Body of pancreas (tissue), 4 donors: ENCODE results near the gene PLEKHD1. TPM values are rescaled to one million over a fixed set of nuclear protein-coding genes. Genes with fewer than 3 reads are reported as not detected.
A peak's percentile ranks its signal among the peaks of the same experiment; 100 is the strongest.

ENCODE experiments used
- ATAC-seq: fragments of 150-250 bp; one replicate; pipeline ENCODE4 v1.9.1; 2016
- DNase-seq, 4 donors: peaks; one replicate each; pipeline ENCODE4 v3.0.0-alpha.2; 2019
- H3K27ac ChIP-seq, 4 donors: fragments of 200-600 bp; sonication (generic); 1 replicate in 3 of 4; 2 replicates in 1 of 4; pipeline versions ENCODE4 v1.5.1 to v1.6.1; 2016 to 2019; ENCODE audit warnings: mild to moderate bottlenecking in 1 of 4, mixed read lengths in 1 of 4, moderate library complexity in 1 of 4
- H3K27me3 ChIP-seq, 2 donors: fragments of 200-600 bp; sonication (generic); one replicate each; pipeline ENCODE4 v1.6.0; 2016; ENCODE audit warnings: mild to moderate bottlenecking in 1 of 2
- H3K36me3 ChIP-seq, 2 donors: fragments of 200-600 bp; sonication (generic); replicated peaks in 1 of 2; 2 replicates each; pipeline ENCODE4 v1.5.1; 2016; ENCODE audit warnings: low read depth in 2 of 2; ENCODE audit not compliant: insufficient read depth in 1 of 2
- H3K4me1 ChIP-seq: fragments of 200-600 bp; sonication (generic); one replicate; pipeline ENCODE4 v1.6.0; 2016
- H3K4me3 ChIP-seq, 2 donors: fragments of 200-600 bp; sonication (generic); 1 replicate in 1 of 2; 2 replicates in 1 of 2; pipeline ENCODE4 v1.5.1; 2016 to 2019
- H3K9me3 ChIP-seq, 3 donors: fragments of 200-600 bp; sonication (generic); 1 replicate in 2 of 3; 2 replicates in 1 of 3; pipeline ENCODE4 v1.5.1; 2016
- CTCF ChIP-seq, 7 experiments: fragments of 450-650 bp in 4 of 7; fragments of 200-600 bp in 3 of 7; sonication (generic) in 3 of 7; IDR thresholded peaks; one replicate each; pipeline ENCODE4 v1.5.1; 2016 to 2019; ENCODE audit warnings: antibody characterized with exemption in 7 of 7
- POLR2A ChIP-seq, 3 donors: fragments of 450-650 bp; IDR thresholded peaks; one replicate each; pipeline ENCODE4 v1.6.1; 2016; ENCODE audit warnings: antibody characterized with exemption in 3 of 3, mild to moderate bottlenecking in 2 of 3
- WGBS, 2 donors: methylation state at CpG; one replicate each; pipeline ENCODE4 v1.1.5; 2017; 5-methylcytosine and 5-hydroxymethylcytosine counted together
- intact Hi-C: fragments of 100-400 bp; cut with DNase I; formaldehyde crosslinking; loops from one replicate; pipeline ENCODE4 v1.15.1; 2023
- total RNA-seq, 2 donors: library from RNA; depleted of rRNA; stranded (reverse); fragments of >200 nt; gene quantifications; one replicate each; pipeline ENCODE4 v1.1.0, GENCODE V29; 2016

The PLEKHD1 gene
- total RNA-seq, 2 donors from 2014 or later = under 0.01 to 2.0 TPM

- Histone ChIP-seq H3K4me1 (no peaks in the 10 kb centered on the region), H3K36me3 (no peaks in the 10 kb centered on the region), H3K27me3 (no peaks in the 10 kb centered on the region), H3K9me3 (no peaks in the 10 kb centered on the region), H3K4me3 (no peak overlapping the region), H3K27ac (peak overlapping the region in 1 of 4 donors; percentile 16)
- TF ChIP-seq POLR2A (IDR thresholded peaks at IDR 0.05) (no peak), CTCF (IDR thresholded peaks at IDR 0.05) (no peak)
- intact Hi-C loops = no loop called here
- peak in 3 of 4 donors; percentile 26 to 54 (median 31) for DNase-seq
- peak; percentile 35 for ATAC-seq
- WGBS, 2 donors = 54 to 58% methylated on average over 6 of the region's 6 CpGs
These were observed 55.3 kb downstream of the PLEKHD1 start for GRCh38 chr14:69539631-69540410.

GRCh38 chr14:69540654-69541335 lies 56.3 kb downstream of the PLEKHD1 start:
- intact Hi-C loops = no loop called here
- Histone ChIP-seq H3K4me1 (no peaks in the 10 kb centered on the region), H3K27ac (peak overlapping the region in 1 of 4 donors; percentile 16), H3K36me3 (no peaks in the 10 kb centered on the region), H3K27me3 (no peaks in the 10 kb centered on the region), H3K9me3 (no peaks in the 10 kb centered on the region), H3K4me3 (no peak overlapping the region)
- no peak for DNase-seq
- WGBS, 2 donors = 61 to 73% methylated on average over 5 of the region's 5 CpGs
- TF ChIP-seq POLR2A (IDR thresholded peaks at IDR 0.05) = no peak
- no peak for TF ChIP-seq CTCF (IDR thresholded peaks at IDR 0.05)
- ATAC-seq = no peak

GRCh38 chr14:69542311-69542710 lies 57.8 kb downstream of the PLEKHD1 start:
- 39 to 62% methylated on average over 2 of the region's 2 CpGs for WGBS, 2 donors
- ATAC-seq = no peak

GRCh38 chr14:69543341-69544115 lies 59.0 kb downstream of the PLEKHD1 start:
- intact Hi-C loops = no loop called here
- no peak for TF ChIP-seq CTCF (IDR thresholded peaks at IDR 0.05)
- TF ChIP-seq POLR2A (IDR thresholded peaks at IDR 0.05) = no peak
- ATAC-seq (no peak), DNase-seq (peak in 2 of 4 donors; percentile 26 to 79)
- Histone ChIP-seq H3K36me3 (no peaks in the 10 kb centered on the region), H3K27me3 (no peaks in the 10 kb centered on the region), H3K9me3 (no peaks in the 10 kb centered on the region), H3K27ac (no peak overlapping the region), H3K4me1 (no peaks in the 10 kb centered on the region), H3K4me3 (no peak overlapping the region)
- WGBS, 2 donors = 44 to 51% methylated on average over 12 of the region's 12 CpGs

More at GRCh38 chr14:69542311-69542710, 57.8 kb downstream of the PLEKHD1 start:
- TF ChIP-seq POLR2A (IDR thresholded peaks at IDR 0.05) (no peak), CTCF (IDR thresholded peaks at IDR 0.05) (no peak)
- H3K36me3 ChIP-seq = no peaks in the 10 kb centered on the region
- H3K27me3 ChIP-seq = no peaks in the 10 kb centered on the region
- intact Hi-C loops = no loop called here
- no peak overlapping the region for H3K27ac ChIP-seq
- no peak overlapping the region for H3K4me3 ChIP-seq
- no peaks in the 10 kb centered on the region for H3K9me3 ChIP-seq
- no peaks in the 10 kb centered on the region for H3K4me1 ChIP-seq
- no peak for DNase-seq
